H1 (cell line): ENCODE results near the gene DCAF6. TPM values are rescaled to one million over a fixed set of nuclear protein-coding genes. Genes with fewer than 3 reads are reported as not detected.

ENCODE experiments used
- BCL11A ChIP-seq, 2 experiments: IDR thresholded peaks; one replicate each; pipeline ENCODE4 v1.6.1; 2011; ENCODE audit warnings: low read depth in 2 of 2, low read length in 2 of 2, mild to moderate bottlenecking in 2 of 2
- CBX8 ChIP-seq: fragments of 300-800, 300-1000 bp; sonication (generic); IDR thresholded peaks from 2 replicates; pipeline ENCODE4 v1.7.1; 2016; ENCODE audit warnings: low read depth, low read length, borderline replicate concordance
- CHD7 ChIP-seq: fragments of 300-600 bp; sonication (generic); IDR thresholded peaks from 2 replicates; pipeline ENCODE4 v1.7.1; 2012; ENCODE audit warnings: low read length, moderate library complexity, mild to moderate bottlenecking, inconsistent platforms; ENCODE audit not compliant: insufficient replicate concordance
- EZH2 ChIP-seq: fragments of 200-600 bp; sonication (generic); IDR thresholded peaks from 2 replicates; pipeline ENCODE4 v1.7.1; 2012; ENCODE audit warnings: low read depth, mild to moderate bottlenecking, moderate library complexity, low read length, inconsistent platforms; ENCODE audit not compliant: severe bottlenecking
- MAX ChIP-seq: IDR thresholded peaks from 2 replicates; pipeline ENCODE4 v1.6.1; 2012; ENCODE audit warnings: inconsistent platforms
- NANOG ChIP-seq: IDR thresholded peaks from 2 replicates; pipeline ENCODE4 v1.6.1; 2011; ENCODE audit warnings: low read length, low read depth, mild to moderate bottlenecking, inconsistent platforms; ENCODE audit not compliant: insufficient read depth, poor library complexity, severe bottlenecking
- RAD21 ChIP-seq, 2 experiments: IDR thresholded peaks in 1 of 2; conservative IDR thresholded peaks in 1 of 2; 2 replicates each; pipeline ENCODE4 v1.6.1; 2011; ENCODE audit warnings: low read depth in 2 of 2, low read length in 2 of 2, improper control_type of control experiment in 1 of 2, inconsistent platforms in 1 of 2, mild to moderate bottlenecking in 1 of 2, moderate library complexity in 1 of 2
- RBBP5 ChIP-seq: IDR thresholded peaks from 2 replicates; pipeline ENCODE4 v1.7.1; 2012; ENCODE audit warnings: low read depth, mild to moderate bottlenecking, inconsistent platforms, low read length, moderate library complexity, borderline replicate concordance
- RNF2 ChIP-seq: fragments of 200-900, 300-1000 bp; sonication (generic); IDR thresholded peaks from 2 replicates; pipeline ENCODE4 v1.7.1; 2016; ENCODE audit warnings: borderline replicate concordance, low read depth, mild to moderate bottlenecking, antibody characterized with exemption, low read length; ENCODE audit not compliant: poor library complexity, severe bottlenecking; ENCODE audit errors: missing control alignments
- TAF7 ChIP-seq: optimal IDR thresholded peaks from 2 replicates; pipeline ENCODE3; 2011; ENCODE audit warnings: low read depth, mild to moderate bottlenecking, inconsistent platforms, low read length, moderate library complexity, borderline replicate concordance
- polyA plus RNA-seq, 7 experiments: library from polyadenylated mRNA; depleted of rRNA in 3 of 7; stranded (reverse) in 5 of 7; unstranded in 2 of 7; fragments of >200 nt in 5 of 7; fragments of 200-250 nt in 2 of 7; gene quantifications; 1 replicate in 5 of 7; 2 replicates in 1 of 7; 4 replicates in 1 of 7; pipeline versions ENCODE4 v1.2.1 to v1.2.3, GENCODE V29; 2011 to 2013; ENCODE audit warnings: missing spikeins in 2 of 7, mixed read lengths in 2 of 7
- total RNA-seq: library from RNA; stranded (reverse); fragmentation: NEBNext Ultra II Directional; extraction: Animal tissue kit (Norgen Biotek cat#: 25700); gene quantifications from 2 replicates; pipeline ENCODE4 v1.2.1, GENCODE V29; 2021

Gene DCAF6
- total and polyA plus RNA-seq, 2 of the 8 experiments (the other 6 are each of a cell fraction or from before 2014, with no cell fraction given), result 12.3 to 17.4 TPM

DNA sequence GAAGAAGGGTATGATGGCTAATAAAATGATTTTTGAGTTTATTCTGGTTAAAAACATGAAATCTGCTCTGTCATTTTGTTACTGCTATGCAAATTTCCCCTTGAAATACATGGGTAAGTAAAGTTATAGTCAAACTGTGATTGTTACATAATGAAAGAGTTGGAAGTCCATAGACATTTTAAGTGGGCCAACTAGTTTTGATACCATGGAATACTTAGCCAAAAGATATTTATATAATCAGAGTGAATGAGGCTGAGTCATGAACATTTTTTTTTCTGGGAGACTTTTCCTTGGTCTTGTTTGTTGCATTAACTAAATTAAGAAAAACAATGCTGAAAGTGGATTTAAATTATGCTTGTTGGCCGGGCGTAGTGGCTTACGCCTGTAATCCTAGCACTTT, 58.6 kb downstream of the DCAF6 start (continued):
- TF ChIP-seq CHD7, result no peak
- no peak for TF ChIP-seq CBX8
- no peak for TF ChIP-seq NANOG
- TF ChIP-seq RAD21 (IDR thresholded peaks at IDR 0.05 in 1 of 2, conservative IDR thresholded peaks at IDR 0.05 in 1 of 2; ENCODE audit: low read depth in 2 of 2, low read length in 2 of 2), result no peak
- no peak for TF ChIP-seq EZH2
- no peak for TF ChIP-seq RBBP5
- TF ChIP-seq MAX, result no peak
- TF ChIP-seq BCL11A (IDR thresholded peaks at IDR 0.05; ENCODE audit: low read depth in 2 of 2, low read length in 2 of 2), result no peak
- TF ChIP-seq RNF2, result no peak
- no peak for TF ChIP-seq TAF7
